BJ (cell line): ENCODE measurements around the gene PTPRK. TPM values are rescaled to one million over a fixed set of nuclear protein-coding genes. Genes with fewer than 3 reads are reported as not detected.
"Not testable (repeated sequence)": the region's sequence is repeated elsewhere in the genome, so short reads cannot be mapped to it uniquely, and the experiment has no call there.

Experiments
- CTCF ChIA-PET: fragments of 350-600 bp; formaldehyde crosslinking; extraction: SDS; loops from one replicate; lab custom pipeline; 2021; ENCODE audit warnings: antibody characterized with exemption, inconsistent platforms; lab: Yijun Ruan, JAX
- POLR2A ChIA-PET: fragments of 300-600 bp; sonication (Branson Sonifier 250); formaldehyde crosslinking; extraction: SDS; loops from one replicate; lab custom pipeline; 2021; ENCODE audit warnings: antibody characterized with exemption; lab: Charles Lee
- DNase-seq: peaks from one replicate; pipeline ENCODE4 v3.0.0-alpha.2; 2011; ENCODE audit warnings: low read depth
- H3K27me3 ChIP-seq: 2 replicates; pipeline ENCODE4 v1.6.0; 2011; ENCODE audit warnings: low read length; ENCODE audit not compliant: control insufficient read depth, insufficient read depth
- H3K36me3 ChIP-seq: 2 replicates; pipeline ENCODE4 v1.5.1; 2011; ENCODE audit warnings: low read length; ENCODE audit not compliant: control insufficient read depth, insufficient read depth
- H3K4me3 ChIP-seq: 2 replicates; pipeline ENCODE4 v1.5.1; 2011; ENCODE audit warnings: low read depth, mild to moderate bottlenecking, control low read depth, low read length
- CTCF ChIP-seq: IDR thresholded peaks from 2 replicates; pipeline ENCODE4 v1.5.1; 2011; ENCODE audit warnings: low read depth, mild to moderate bottlenecking, control low read depth, inconsistent platforms, low read length, moderate library complexity; ENCODE audit not compliant: insufficient read depth
- polyA plus RNA-seq: library from polyadenylated mRNA; depleted of rRNA; stranded (reverse); fragments of >200 nt; gene quantifications from 2 replicates; pipeline ENCODE4 v1.2.3, GENCODE V29; 2011

Gene PTPRK
- polyA plus RNA-seq, 1 experiment: 18.5 TPM

- CTCF ChIA-PET: interaction anchor here (0.6 kb wide), 1 partner anchor 112 kb away, joined by 3 read pairs; no protein-coding TSS in a partner anchor
- H3K27me3 ChIP-seq: no peaks in the 10 kb centered on the region
- H3K4me3 ChIP-seq: no peak overlapping the region
- no peak for DNase-seq
- peak; percentile 18; the same call in 1 of the 2 replicates for TF ChIP-seq CTCF
- POLR2A ChIA-PET: no interaction called here
- no peaks in the 10 kb centered on the region for H3K36me3 ChIP-seq
Measured at GRCh38 chr6:128487055-128487454, 33.3 kb downstream of the PTPRK start.

GRCh38 chr6:128486580-128486979, 33.8 kb downstream of the PTPRK start:
- H3K36me3 ChIP-seq, POLR2A ChIA-PET, H3K4me3 ChIP-seq, H3K27me3 ChIP-seq, DNase-seq: not testable (repeated sequence)
- CTCF ChIA-PET: interaction anchor here (0.6 to 0.8 kb wide), 2 partner anchors 12 to 112 kb away, joined by 3 read pairs; no protein-coding TSS in a partner anchor

GRCh38 chr6:128483472-128484135, 36.8 kb downstream of the PTPRK start:
- TF ChIP-seq CTCF: no peak
- H3K4me3 ChIP-seq: no peak overlapping the region
- ChIA-PET POLR2A (no interaction called here), CTCF (no interaction called here)
- H3K27me3 ChIP-seq: no peaks in the 10 kb centered on the region
- no peaks in the 10 kb centered on the region for H3K36me3 ChIP-seq
- DNase-seq: no peak

GRCh38 chr6:128482642-128483041, 37.8 kb downstream of the PTPRK start:
- no peaks in the 10 kb centered on the region for H3K36me3 ChIP-seq
- H3K4me3 ChIP-seq: no peak overlapping the region
- POLR2A ChIA-PET: no interaction called here
- H3K27me3 ChIP-seq: no peaks in the 10 kb centered on the region
- CTCF ChIA-PET: no interaction called here
- DNase-seq: no peak
- TF ChIP-seq CTCF: no peak

- H3K27me3 ChIP-seq: no peaks in the 10 kb centered on the region
- DNase-seq: no peak
- CTCF ChIA-PET: no interaction called here
- POLR2A ChIA-PET: no interaction called here
- H3K36me3 ChIP-seq: no peaks in the 10 kb centered on the region
- H3K4me3 ChIP-seq: no peak overlapping the region
- no peak for TF ChIP-seq CTCF
Measured at GRCh38 chr6:128479991-128480390, 40.4 kb downstream of the PTPRK start.

GRCh38 chr6:128479048-128479666, 41.2 kb downstream of the PTPRK start:
- no peak for DNase-seq
- TF ChIP-seq CTCF: no peak
- H3K4me3 ChIP-seq: no peak overlapping the region
- CTCF ChIA-PET: no interaction called here
- no peaks in the 10 kb centered on the region for H3K27me3 ChIP-seq
- H3K36me3 ChIP-seq: no peaks in the 10 kb centered on the region
- POLR2A ChIA-PET: no interaction called here
